Mesodermal cell (in vitro differentiated cells): ENCODE data around the gene TM2D3.
"Not testable (repeated sequence)": the region's sequence is repeated elsewhere in the genome, so short reads cannot be mapped to it uniquely, and the experiment has no call there.

Experiments used
- H3K27ac ChIP-seq: 2 replicates; pipeline ENCODE4 v1.7.0; 2013; ENCODE audit warnings: mild to moderate bottlenecking, low read depth, low read length, moderate library complexity; ENCODE audit not compliant: severe bottlenecking
- H3K36me3 ChIP-seq: 2 replicates; pipeline ENCODE4 v1.7.1; 2013; ENCODE audit warnings: mild to moderate bottlenecking, low read length, moderate library complexity; ENCODE audit not compliant: control insufficient read depth, insufficient read depth
- H3K4me1 ChIP-seq: one replicate; pipeline ENCODE4 v1.7.1; 2013; ENCODE audit warnings: mild to moderate bottlenecking, low read length; ENCODE audit not compliant: insufficient read depth, control insufficient read depth, poor library complexity, severe bottlenecking
- H3K4me3 ChIP-seq: 2 replicates; pipeline ENCODE4 v1.7.0; 2013; ENCODE audit warnings: low read length, control low read depth, mild to moderate bottlenecking; ENCODE audit not compliant: insufficient read depth, poor library complexity, severe bottlenecking; ENCODE audit errors: extremely low read depth
- H3K9me3 ChIP-seq: 2 replicates; pipeline ENCODE4 v1.7.1; 2013; ENCODE audit warnings: mild to moderate bottlenecking, low read length, moderate library complexity; ENCODE audit not compliant: control insufficient read depth
- WGBS, 2 experiments: methylation state at CpG; one replicate each; pipeline ENCODE4 v1.1.5; 2013; ENCODE audit warnings: missing lambda C conversion rate in 2 of 2; ENCODE audit not compliant: insufficient coverage in 2 of 2; 5-methylcytosine and 5-hydroxymethylcytosine counted together

TM2D3 gene

GRCh38 chr15:101657968-101658784 lies 6.0 kb upstream of the TM2D3 start:
- WGBS, 2 experiments = 79 to 93% methylated on average over 4 to 7 of the region's 9 CpGs
- no peak overlapping the region for H3K4me3 ChIP-seq
- no peaks in the 10 kb centered on the region for H3K9me3 ChIP-seq
- H3K27ac ChIP-seq = no peak overlapping the region
- no peaks in the 10 kb centered on the region for H3K4me1 ChIP-seq
- peaks cover 8% of the 10 kb centered on the region for H3K36me3 ChIP-seq

- H3K4me3 ChIP-seq = no peak overlapping the region
- H3K27ac ChIP-seq = no peak overlapping the region
- no peaks in the 10 kb centered on the region for H3K4me1 ChIP-seq
- no peaks in the 10 kb centered on the region for H3K9me3 ChIP-seq
- peaks cover 8% of the 10 kb centered on the region for H3K36me3 ChIP-seq
- 87 to 96% methylated on average over 7 to 10 of the region's 10 CpGs for WGBS, 2 experiments
Measured at GRCh38 chr15:101657171-101657570, 5.0 kb upstream of the TM2D3 start.

- 100% methylated on average over 1 of the region's 10 CpGs; no CpG with 5 or more reads in 1 of the 2 experiments for WGBS, 2 experiments
- not testable (repeated sequence) for H3K27ac ChIP-seq
Measured at GRCh38 chr15:101654624-101655337, 2.6 kb upstream of the TM2D3 start.

GRCh38 chr15:101654171-101654570 lies 2.0 kb upstream of the TM2D3 start:
- H3K27ac ChIP-seq = no peak overlapping the region
- 91 to 97% methylated on average over 7 of the region's 8 CpGs for WGBS, 2 experiments
- H3K4me3 ChIP-seq = no peak overlapping the region
- no peaks in the 10 kb centered on the region for H3K9me3 ChIP-seq
- peaks cover 4% of the 10 kb centered on the region for H3K4me1 ChIP-seq
- H3K36me3 ChIP-seq = peaks cover 16% of the 10 kb centered on the region

More at GRCh38 chr15:101654624-101655337, 2.6 kb upstream of the TM2D3 start:
- H3K9me3 ChIP-seq, H3K36me3 ChIP-seq, H3K4me1 ChIP-seq, H3K4me3 ChIP-seq: not testable (repeated sequence)

- 56 to 71% methylated on average over 30 to 40 of the region's 42 CpGs for WGBS, 2 experiments
- H3K36me3 ChIP-seq = peaks cover 28% of the 10 kb centered on the region
- H3K9me3 ChIP-seq = no peaks in the 10 kb centered on the region
- H3K4me3 ChIP-seq = peak overlapping the region; percentile 73
- peaks cover 4% of the 10 kb centered on the region for H3K4me1 ChIP-seq
- H3K27ac ChIP-seq = peak overlapping the region; percentile 86
Measured at GRCh38 chr15:101652786-101653430, 727 bp upstream of the TM2D3 start.

GRCh38 chr15:101651554-101652097 lies 555 bp downstream of the TM2D3 start:
- Histone ChIP-seq H3K27ac (peak overlapping the region; percentile 86), H3K36me3 (peaks cover 41% of the 10 kb centered on the region), H3K4me3 (peak overlapping the region; percentile 73), H3K4me1 (peaks cover 4% of the 10 kb centered on the region), H3K9me3 (no peaks in the 10 kb centered on the region)
- 1 to 2% methylated on average over 30 of the region's 32 CpGs for WGBS, 2 experiments

GRCh38 chr15:101650145-101650544 lies 2.0 kb downstream of the TM2D3 start:
- WGBS, 2 experiments = 100% methylated on average over 1 to 2 of the region's 5 CpGs
- Histone ChIP-seq H3K4me1 (peaks cover 4% of the 10 kb centered on the region), H3K4me3 (no peak overlapping the region), H3K36me3 (peaks cover 55% of the 10 kb centered on the region), H3K27ac (no peak overlapping the region), H3K9me3 (no peaks in the 10 kb centered on the region)

- H3K4me3 ChIP-seq = no peak overlapping the region
- H3K27ac ChIP-seq = no peak overlapping the region
- H3K4me1 ChIP-seq = peaks cover 4% of the 10 kb centered on the region
- peaks cover 63% of the 10 kb centered on the region for H3K36me3 ChIP-seq
- H3K9me3 ChIP-seq = no peaks in the 10 kb centered on the region
- WGBS, 2 experiments = 98% methylated on average over 5 of the region's 6 CpGs
Measured at GRCh38 chr15:101648356-101648755, 3.8 kb downstream of the TM2D3 start.

- 89 to 91% methylated on average over 1 to 3 of the region's 3 CpGs for WGBS, 2 experiments
- H3K9me3 ChIP-seq = no peaks in the 10 kb centered on the region
- peaks cover 4% of the 10 kb centered on the region for H3K4me1 ChIP-seq
- H3K27ac ChIP-seq = no peak overlapping the region
- no peak overlapping the region for H3K4me3 ChIP-seq
- H3K36me3 ChIP-seq = peaks cover 73% of the 10 kb centered on the region
Measured at GRCh38 chr15:101647251-101647650, 4.9 kb downstream of the TM2D3 start.

- no peaks in the 10 kb centered on the region for H3K9me3 ChIP-seq
- peaks cover 74% of the 10 kb centered on the region for H3K36me3 ChIP-seq
- WGBS, 2 experiments = 94 to 96% methylated on average over 6 to 7 of the region's 8 CpGs
- H3K4me3 ChIP-seq = no peak overlapping the region
- peaks cover 4% of the 10 kb centered on the region for H3K4me1 ChIP-seq
- H3K27ac ChIP-seq = no peak overlapping the region
Measured at GRCh38 chr15:101646672-101647071, 5.5 kb downstream of the TM2D3 start.
